ENCODE results near the gene IQCH. TPM values are rescaled to one million over a fixed set of nuclear protein-coding genes. Genes with fewer than 3 reads are reported as not detected.

IQCH gene
- total and polyA plus RNA-seq, 10 donors: 0.12 to 2.3 (median 1.3) TPM

GRCh38 chr15:67394873-67395639 lies 140.5 kb downstream of the IQCH start:
- H3K36me3 ChIP-seq: no peaks in the 10 kb centered on the region
- intact Hi-C loops (cut with DNase I; ENCODE audit: low total_unique reads): no loop called here
- H3K4me3 ChIP-seq: no peak overlapping the region
- TF ChIP-seq POLR2A (IDR thresholded peaks at IDR 0.05) (no peak), POLR2AphosphoS5 (IDR thresholded peaks at IDR 0.05) (no peak)
- TF ChIP-seq, protein P1, sequence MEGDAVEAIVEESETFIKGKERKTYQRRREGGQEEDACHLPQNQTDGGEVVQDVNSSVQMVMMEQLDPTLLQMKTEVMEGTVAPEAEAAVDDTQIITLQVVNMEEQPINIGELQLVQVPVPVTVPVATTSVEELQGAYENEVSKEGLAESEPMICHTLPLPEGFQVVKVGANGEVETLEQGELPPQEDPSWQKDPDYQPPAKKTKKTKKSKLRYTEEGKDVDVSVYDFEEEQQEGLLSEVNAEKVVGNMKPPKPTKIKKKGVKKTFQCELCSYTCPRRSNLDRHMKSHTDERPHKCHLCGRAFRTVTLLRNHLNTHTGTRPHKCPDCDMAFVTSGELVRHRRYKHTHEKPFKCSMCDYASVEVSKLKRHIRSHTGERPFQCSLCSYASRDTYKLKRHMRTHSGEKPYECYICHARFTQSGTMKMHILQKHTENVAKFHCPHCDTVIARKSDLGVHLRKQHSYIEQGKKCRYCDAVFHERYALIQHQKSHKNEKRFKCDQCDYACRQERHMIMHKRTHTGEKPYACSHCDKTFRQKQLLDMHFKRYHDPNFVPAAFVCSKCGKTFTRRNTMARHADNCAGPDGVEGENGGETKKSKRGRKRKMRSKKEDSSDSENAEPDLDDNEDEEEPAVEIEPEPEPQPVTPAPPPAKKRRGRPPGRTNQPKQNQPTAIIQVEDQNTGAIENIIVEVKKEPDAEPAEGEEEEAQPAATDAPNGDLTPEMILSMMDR (IDR thresholded peaks at IDR 0.05 in 8 of 11, conservative IDR thresholded peaks at IDR 0.05 in 3 of 11): no peak
- no peaks in the 10 kb centered on the region for H3K4me1 ChIP-seq
- no peak for DNase-seq
- H3K27me3 ChIP-seq (replicated peaks in 1 of 7): no peaks in the 10 kb centered on the region
- WGBS, 5 donors: 81 to 86% (median 81%) methylated on average over 9 of the region's 9 CpGs
- H3K9me3 ChIP-seq: no peaks in the 10 kb centered on the region
- no peak overlapping the region for H3K27ac ChIP-seq

DNA sequence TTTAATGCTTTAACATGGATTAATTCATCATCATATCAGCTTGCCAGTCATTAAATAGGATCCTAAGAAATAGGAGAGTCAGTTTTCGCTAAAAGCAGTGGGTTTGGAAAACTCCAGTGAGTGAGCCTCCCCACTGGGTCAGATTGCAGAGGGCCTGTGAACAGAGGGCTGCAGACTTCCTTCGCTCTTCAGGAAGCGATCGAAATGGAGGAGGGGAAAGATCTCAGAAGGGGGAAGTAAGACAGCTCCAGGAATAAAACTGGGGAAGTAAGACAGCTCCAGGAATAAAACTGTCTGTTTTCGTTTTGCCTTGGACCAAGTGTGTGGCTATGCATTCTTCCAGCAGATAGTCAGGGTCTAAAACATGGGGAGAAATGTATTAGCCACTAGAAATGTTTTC lies 141.5 kb downstream of the IQCH start:
- Histone ChIP-seq H3K9me3 (no peaks in the 10 kb centered on the region), H3K4me3 (no peak overlapping the region), H3K27ac (no peak overlapping the region), H3K27me3 (replicated peaks in 1 of 7) (no peaks in the 10 kb centered on the region), H3K4me1 (no peaks in the 10 kb centered on the region), H3K36me3 (no peaks in the 10 kb centered on the region)
- DNase-seq: no peak
- intact Hi-C loops (cut with DNase I; ENCODE audit: low total_unique reads): no loop called here
- TF ChIP-seq, protein P1 (IDR thresholded peaks at IDR 0.05 in 8 of 11, conservative IDR thresholded peaks at IDR 0.05 in 3 of 11): no peak
- TF ChIP-seq POLR2AphosphoS5 (IDR thresholded peaks at IDR 0.05): no peak
- TF ChIP-seq POLR2A (IDR thresholded peaks at IDR 0.05): no peak
- 38 to 58% (median 51%) methylated on average over 5 of the region's 5 CpGs for WGBS, 5 donors

GRCh38 chr15:67397139-67397538 lies 142.6 kb downstream of the IQCH start:
- no peak overlapping the region for H3K4me3 ChIP-seq
- TF ChIP-seq POLR2AphosphoS5 (IDR thresholded peaks at IDR 0.05) (no peak), POLR2A (IDR thresholded peaks at IDR 0.05) (no peak)
- TF ChIP-seq, protein P1 (IDR thresholded peaks at IDR 0.05 in 8 of 11, conservative IDR thresholded peaks at IDR 0.05 in 3 of 11): no peak
- WGBS, 5 donors: 81 to 91% (median 86%) methylated on average over 1 of the region's 1 CpG
- no peak overlapping the region for H3K27ac ChIP-seq
- H3K27me3 ChIP-seq (replicated peaks in 1 of 7): no peaks in the 10 kb centered on the region
- no peaks in the 10 kb centered on the region for H3K36me3 ChIP-seq
- intact Hi-C loops (cut with DNase I; ENCODE audit: low total_unique reads): no loop called here
- no peak for DNase-seq
- H3K4me1 ChIP-seq: no peaks in the 10 kb centered on the region
- no peaks in the 10 kb centered on the region for H3K9me3 ChIP-seq

- Histone ChIP-seq H3K27me3 (replicated peaks in 1 of 7) (no peaks in the 10 kb centered on the region), H3K36me3 (no peaks in the 10 kb centered on the region), H3K4me1 (no peaks in the 10 kb centered on the region), H3K27ac (no peak overlapping the region), H3K4me3 (no peak overlapping the region), H3K9me3 (no peaks in the 10 kb centered on the region)
- no peak for DNase-seq
- TF ChIP-seq, protein P1 (IDR thresholded peaks at IDR 0.05 in 8 of 11, conservative IDR thresholded peaks at IDR 0.05 in 3 of 11): no peak
- no peak for TF ChIP-seq POLR2A (IDR thresholded peaks at IDR 0.05)
- no peak for TF ChIP-seq POLR2AphosphoS5 (IDR thresholded peaks at IDR 0.05)
- intact Hi-C loops (cut with DNase I; ENCODE audit: low total_unique reads): no loop called here
- WGBS, 5 donors: 84 to 97% (median 95%) methylated on average over 4 of the region's 4 CpGs
Observed at GRCh38 chr15:67399925-67400324, 145.3 kb downstream of the IQCH start.
